ENCODE measurements around the gene DLG2. TPM values are rescaled to one million over a fixed set of nuclear protein-coding genes. Genes with fewer than 3 reads are reported as not detected.

DLG2 gene
- total and polyA plus RNA-seq, 9 of the 15 experiments (the other 6 are each of a cell fraction or from before 2014, with no cell fraction given), result 0.52 to 1.6 (median 0.95) TPM

DNA sequence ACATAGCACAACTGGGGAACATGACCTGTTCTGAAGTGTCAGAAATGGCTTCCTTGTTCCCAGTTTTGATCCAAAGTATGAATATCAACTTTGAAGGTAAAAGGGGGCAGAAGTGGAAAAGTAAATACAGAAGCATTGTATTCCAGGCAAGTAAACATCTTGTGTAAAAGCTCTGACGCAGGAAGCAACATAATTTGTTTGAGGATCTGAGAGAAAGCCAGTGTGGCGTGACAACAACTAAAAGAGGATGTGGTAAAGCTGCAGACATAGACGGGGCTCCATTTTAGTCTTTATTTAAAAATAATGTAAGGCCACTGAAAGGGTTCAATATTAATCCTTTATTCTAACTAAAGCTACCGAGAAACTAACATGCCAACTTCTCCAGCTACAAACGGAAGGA, 310.2 kb downstream of the DLG2 start (continued):
- TF ChIP-seq, protein P1, sequence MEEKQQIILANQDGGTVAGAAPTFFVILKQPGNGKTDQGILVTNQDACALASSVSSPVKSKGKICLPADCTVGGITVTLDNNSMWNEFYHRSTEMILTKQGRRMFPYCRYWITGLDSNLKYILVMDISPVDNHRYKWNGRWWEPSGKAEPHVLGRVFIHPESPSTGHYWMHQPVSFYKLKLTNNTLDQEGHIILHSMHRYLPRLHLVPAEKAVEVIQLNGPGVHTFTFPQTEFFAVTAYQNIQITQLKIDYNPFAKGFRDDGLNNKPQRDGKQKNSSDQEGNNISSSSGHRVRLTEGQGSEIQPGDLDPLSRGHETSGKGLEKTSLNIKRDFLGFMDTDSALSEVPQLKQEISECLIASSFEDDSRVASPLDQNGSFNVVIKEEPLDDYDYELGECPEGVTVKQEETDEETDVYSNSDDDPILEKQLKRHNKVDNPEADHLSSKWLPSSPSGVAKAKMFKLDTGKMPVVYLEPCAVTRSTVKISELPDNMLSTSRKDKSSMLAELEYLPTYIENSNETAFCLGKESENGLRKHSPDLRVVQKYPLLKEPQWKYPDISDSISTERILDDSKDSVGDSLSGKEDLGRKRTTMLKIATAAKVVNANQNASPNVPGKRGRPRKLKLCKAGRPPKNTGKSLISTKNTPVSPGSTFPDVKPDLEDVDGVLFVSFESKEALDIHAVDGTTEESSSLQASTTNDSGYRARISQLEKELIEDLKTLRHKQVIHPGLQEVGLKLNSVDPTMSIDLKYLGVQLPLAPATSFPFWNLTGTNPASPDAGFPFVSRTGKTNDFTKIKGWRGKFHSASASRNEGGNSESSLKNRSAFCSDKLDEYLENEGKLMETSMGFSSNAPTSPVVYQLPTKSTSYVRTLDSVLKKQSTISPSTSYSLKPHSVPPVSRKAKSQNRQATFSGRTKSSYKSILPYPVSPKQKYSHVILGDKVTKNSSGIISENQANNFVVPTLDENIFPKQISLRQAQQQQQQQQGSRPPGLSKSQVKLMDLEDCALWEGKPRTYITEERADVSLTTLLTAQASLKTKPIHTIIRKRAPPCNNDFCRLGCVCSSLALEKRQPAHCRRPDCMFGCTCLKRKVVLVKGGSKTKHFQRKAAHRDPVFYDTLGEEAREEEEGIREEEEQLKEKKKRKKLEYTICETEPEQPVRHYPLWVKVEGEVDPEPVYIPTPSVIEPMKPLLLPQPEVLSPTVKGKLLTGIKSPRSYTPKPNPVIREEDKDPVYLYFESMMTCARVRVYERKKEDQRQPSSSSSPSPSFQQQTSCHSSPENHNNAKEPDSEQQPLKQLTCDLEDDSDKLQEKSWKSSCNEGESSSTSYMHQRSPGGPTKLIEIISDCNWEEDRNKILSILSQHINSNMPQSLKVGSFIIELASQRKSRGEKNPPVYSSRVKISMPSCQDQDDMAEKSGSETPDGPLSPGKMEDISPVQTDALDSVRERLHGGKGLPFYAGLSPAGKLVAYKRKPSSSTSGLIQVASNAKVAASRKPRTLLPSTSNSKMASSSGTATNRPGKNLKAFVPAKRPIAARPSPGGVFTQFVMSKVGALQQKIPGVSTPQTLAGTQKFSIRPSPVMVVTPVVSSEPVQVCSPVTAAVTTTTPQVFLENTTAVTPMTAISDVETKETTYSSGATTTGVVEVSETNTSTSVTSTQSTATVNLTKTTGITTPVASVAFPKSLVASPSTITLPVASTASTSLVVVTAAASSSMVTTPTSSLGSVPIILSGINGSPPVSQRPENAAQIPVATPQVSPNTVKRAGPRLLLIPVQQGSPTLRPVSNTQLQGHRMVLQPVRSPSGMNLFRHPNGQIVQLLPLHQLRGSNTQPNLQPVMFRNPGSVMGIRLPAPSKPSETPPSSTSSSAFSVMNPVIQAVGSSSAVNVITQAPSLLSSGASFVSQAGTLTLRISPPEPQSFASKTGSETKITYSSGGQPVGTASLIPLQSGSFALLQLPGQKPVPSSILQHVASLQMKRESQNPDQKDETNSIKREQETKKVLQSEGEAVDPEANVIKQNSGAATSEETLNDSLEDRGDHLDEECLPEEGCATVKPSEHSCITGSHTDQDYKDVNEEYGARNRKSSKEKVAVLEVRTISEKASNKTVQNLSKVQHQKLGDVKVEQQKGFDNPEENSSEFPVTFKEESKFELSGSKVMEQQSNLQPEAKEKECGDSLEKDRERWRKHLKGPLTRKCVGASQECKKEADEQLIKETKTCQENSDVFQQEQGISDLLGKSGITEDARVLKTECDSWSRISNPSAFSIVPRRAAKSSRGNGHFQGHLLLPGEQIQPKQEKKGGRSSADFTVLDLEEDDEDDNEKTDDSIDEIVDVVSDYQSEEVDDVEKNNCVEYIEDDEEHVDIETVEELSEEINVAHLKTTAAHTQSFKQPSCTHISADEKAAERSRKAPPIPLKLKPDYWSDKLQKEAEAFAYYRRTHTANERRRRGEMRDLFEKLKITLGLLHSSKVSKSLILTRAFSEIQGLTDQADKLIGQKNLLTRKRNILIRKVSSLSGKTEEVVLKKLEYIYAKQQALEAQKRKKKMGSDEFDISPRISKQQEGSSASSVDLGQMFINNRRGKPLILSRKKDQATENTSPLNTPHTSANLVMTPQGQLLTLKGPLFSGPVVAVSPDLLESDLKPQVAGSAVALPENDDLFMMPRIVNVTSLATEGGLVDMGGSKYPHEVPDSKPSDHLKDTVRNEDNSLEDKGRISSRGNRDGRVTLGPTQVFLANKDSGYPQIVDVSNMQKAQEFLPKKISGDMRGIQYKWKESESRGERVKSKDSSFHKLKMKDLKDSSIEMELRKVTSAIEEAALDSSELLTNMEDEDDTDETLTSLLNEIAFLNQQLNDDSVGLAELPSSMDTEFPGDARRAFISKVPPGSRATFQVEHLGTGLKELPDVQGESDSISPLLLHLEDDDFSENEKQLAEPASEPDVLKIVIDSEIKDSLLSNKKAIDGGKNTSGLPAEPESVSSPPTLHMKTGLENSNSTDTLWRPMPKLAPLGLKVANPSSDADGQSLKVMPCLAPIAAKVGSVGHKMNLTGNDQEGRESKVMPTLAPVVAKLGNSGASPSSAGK (IDR thresholded peaks at IDR 0.05), result no peak
- TF ChIP-seq SRSF1 (IDR thresholded peaks at IDR 0.05; ENCODE audit: low read depth, low read length) (no peak), HLTF (IDR thresholded peaks at IDR 0.05) (no peak), ZNF584 (CRISPR knock-in tag; IDR thresholded peaks at IDR 0.05; ENCODE audit: low read depth) (no peak), NFRKB (IDR thresholded peaks at IDR 0.05; ENCODE audit: low read depth) (no peak), WHSC1 (IDR thresholded peaks at IDR 0.05; ENCODE audit: low read length) (no peak)
- TF ChIP-seq, protein P2, sequence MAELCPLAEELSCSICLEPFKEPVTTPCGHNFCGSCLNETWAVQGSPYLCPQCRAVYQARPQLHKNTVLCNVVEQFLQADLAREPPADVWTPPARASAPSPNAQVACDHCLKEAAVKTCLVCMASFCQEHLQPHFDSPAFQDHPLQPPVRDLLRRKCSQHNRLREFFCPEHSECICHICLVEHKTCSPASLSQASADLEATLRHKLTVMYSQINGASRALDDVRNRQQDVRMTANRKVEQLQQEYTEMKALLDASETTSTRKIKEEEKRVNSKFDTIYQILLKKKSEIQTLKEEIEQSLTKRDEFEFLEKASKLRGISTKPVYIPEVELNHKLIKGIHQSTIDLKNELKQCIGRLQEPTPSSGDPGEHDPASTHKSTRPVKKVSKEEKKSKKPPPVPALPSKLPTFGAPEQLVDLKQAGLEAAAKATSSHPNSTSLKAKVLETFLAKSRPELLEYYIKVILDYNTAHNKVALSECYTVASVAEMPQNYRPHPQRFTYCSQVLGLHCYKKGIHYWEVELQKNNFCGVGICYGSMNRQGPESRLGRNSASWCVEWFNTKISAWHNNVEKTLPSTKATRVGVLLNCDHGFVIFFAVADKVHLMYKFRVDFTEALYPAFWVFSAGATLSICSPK (IDR thresholded peaks at IDR 0.05; ENCODE audit: borderline replicate concordance), result no peak

Measured in K562 (cell line).